HEK293 (cell line): Measurements from ENCODE around the gene LAMA2.

Experiments used
- CTCF ChIA-PET: fragments of 350-600 bp; formaldehyde crosslinking; extraction: SDS; loops from one replicate; lab custom pipeline; 2021; ENCODE audit warnings: antibody characterized with exemption; lab: Yijun Ruan, JAX
- POLR2A ChIA-PET: fragments of 300-600 bp; formaldehyde crosslinking; extraction: SDS; loops from one replicate; lab custom pipeline; 2020; ENCODE audit warnings: antibody characterized with exemption, inconsistent platforms; lab: Yijun Ruan, JAX
- H3K27ac ChIP-seq: fragments of 200-500 bp; sonication (Bioruptor generic); 2 replicates; pipeline ENCODE4 v1.5.1; 2014; ENCODE audit warnings: low read depth, low read length, control low read depth, inconsistent platforms; ENCODE audit errors: extremely low read depth
- H3K36me3 ChIP-seq, 2 experiments: fragments of 200-500 bp in 1 of 2; sonication (Bioruptor generic) in 1 of 2; 1 replicate in 1 of 2; 2 replicates in 1 of 2; pipeline ENCODE4 v1.5.1; 2014 to 2017; ENCODE audit warnings: inconsistent platforms in 2 of 2, low read length in 2 of 2; ENCODE audit not compliant: control insufficient read depth in 2 of 2, insufficient read depth in 1 of 2
- H3K4me1 ChIP-seq: fragments of 200-500 bp; sonication (Bioruptor generic); 2 replicates; pipeline ENCODE4 v1.5.1; 2014; ENCODE audit warnings: mild to moderate bottlenecking, low read length, inconsistent platforms; ENCODE audit not compliant: control insufficient read depth, insufficient read depth
- H3K4me3 ChIP-seq: 2 replicates; pipeline ENCODE4 v1.5.1; 2011; ENCODE audit warnings: low read depth, mild to moderate bottlenecking, control low read depth, low read length, moderate library complexity
- H3K9me3 ChIP-seq: fragments of 200-500 bp; sonication (Bioruptor generic); 2 replicates; pipeline ENCODE4 v1.5.1; 2014; ENCODE audit warnings: low read depth, low read length, inconsistent platforms; ENCODE audit not compliant: control insufficient read depth, insufficient read depth
- FEZF1 ChIP-seq: fragments of 450-650 bp; formaldehyde crosslinking; IDR thresholded peaks from 2 replicates; pipeline ENCODE4 v1.5.1; 2016; ENCODE audit warnings: missing biosample characterization, missing genetic modification characterization
- GLIS1 ChIP-seq: fragments of 450-650 bp; formaldehyde crosslinking; IDR thresholded peaks from 2 replicates; pipeline ENCODE4 v1.5.1; 2016; ENCODE audit warnings: missing biosample characterization, missing genetic modification characterization
- KLF1 ChIP-seq: fragments of 450-650 bp; formaldehyde crosslinking; IDR thresholded peaks from 2 replicates; pipeline ENCODE4 v1.5.1; 2016; ENCODE audit warnings: missing biosample characterization, missing genetic modification characterization
- MZF1 ChIP-seq: fragments of 450-650 bp; formaldehyde crosslinking; IDR thresholded peaks from 2 replicates; pipeline ENCODE4 v1.5.1; 2017; ENCODE audit warnings: missing biosample characterization, missing genetic modification characterization, borderline replicate concordance
- ZNF214 ChIP-seq: fragments of 450-650 bp; formaldehyde crosslinking; IDR thresholded peaks from 2 replicates; pipeline ENCODE4 v1.5.1; 2017; ENCODE audit warnings: missing biosample characterization, mild to moderate bottlenecking, missing genetic modification characterization, borderline replicate concordance
- ZNF221 ChIP-seq: fragments of 450-650 bp; formaldehyde crosslinking; IDR thresholded peaks from 2 replicates; pipeline ENCODE4 v1.5.1; 2017; ENCODE audit warnings: missing biosample characterization, missing genetic modification characterization, borderline replicate concordance
- ZNF266 ChIP-seq: fragments of 450-650 bp; formaldehyde crosslinking; IDR thresholded peaks from 2 replicates; pipeline ENCODE4 v1.5.1; 2016; ENCODE audit warnings: missing biosample characterization, missing genetic modification characterization, low read depth
- ZNF37A ChIP-seq: fragments of 450-650 bp; IDR thresholded peaks from 2 replicates; pipeline ENCODE4 v1.5.1; 2018; ENCODE audit warnings: missing biosample characterization, missing genetic modification characterization
- ZNF426 ChIP-seq: fragments of 450-650 bp; formaldehyde crosslinking; IDR thresholded peaks from 2 replicates; pipeline ENCODE4 v1.5.1; 2017; ENCODE audit warnings: missing biosample characterization, missing genetic modification characterization, mild to moderate bottlenecking, inconsistent platforms, moderate library complexity
- ZNF558 ChIP-seq: fragments of 450-650 bp; formaldehyde crosslinking; IDR thresholded peaks from 2 replicates; pipeline ENCODE4 v1.5.1; 2016; ENCODE audit warnings: missing biosample characterization, missing genetic modification characterization
- ZNF585B ChIP-seq: fragments of 450-650 bp; formaldehyde crosslinking; IDR thresholded peaks from 2 replicates; pipeline ENCODE4 v1.5.1; 2016; ENCODE audit warnings: missing biosample characterization, missing genetic modification characterization
- ZNF600 ChIP-seq: fragments of 450-650 bp; formaldehyde crosslinking; IDR thresholded peaks from 2 replicates; pipeline ENCODE4 v1.5.1; 2016; ENCODE audit warnings: missing biosample characterization, missing genetic modification characterization
- ZNF830 ChIP-seq: fragments of 450-650 bp; IDR thresholded peaks from 2 replicates; pipeline ENCODE4 v1.5.0; 2018; ENCODE audit warnings: missing biosample characterization, missing genetic modification characterization, low read depth, mild to moderate bottlenecking, moderate library complexity
- TF ChIP-seq, protein P1 (sequence below): fragments of 450-650 bp; formaldehyde crosslinking; IDR thresholded peaks from 2 replicates; pipeline ENCODE4 v1.5.1; 2017; ENCODE audit warnings: missing biosample characterization, mild to moderate bottlenecking, missing genetic modification characterization, moderate library complexity
- TF ChIP-seq, protein P2 (sequence below): fragments of 450-650 bp; formaldehyde crosslinking; IDR thresholded peaks from 2 replicates; pipeline ENCODE4 v1.5.1; 2016; ENCODE audit warnings: missing biosample characterization, missing genetic modification characterization
- TF ChIP-seq, protein P3 (sequence below): fragments of 450-650 bp; formaldehyde crosslinking; conservative IDR thresholded peaks from 2 replicates; pipeline ENCODE4 v1.5.1; 2016; ENCODE audit warnings: low read depth, missing biosample characterization, missing genetic modification characterization
- TF ChIP-seq, protein P4 (sequence below): fragments of 450-650 bp; formaldehyde crosslinking; IDR thresholded peaks from 2 replicates; pipeline ENCODE4 v1.5.1; 2016; ENCODE audit warnings: missing biosample characterization, missing genetic modification characterization

LAMA2 gene

DNA sequence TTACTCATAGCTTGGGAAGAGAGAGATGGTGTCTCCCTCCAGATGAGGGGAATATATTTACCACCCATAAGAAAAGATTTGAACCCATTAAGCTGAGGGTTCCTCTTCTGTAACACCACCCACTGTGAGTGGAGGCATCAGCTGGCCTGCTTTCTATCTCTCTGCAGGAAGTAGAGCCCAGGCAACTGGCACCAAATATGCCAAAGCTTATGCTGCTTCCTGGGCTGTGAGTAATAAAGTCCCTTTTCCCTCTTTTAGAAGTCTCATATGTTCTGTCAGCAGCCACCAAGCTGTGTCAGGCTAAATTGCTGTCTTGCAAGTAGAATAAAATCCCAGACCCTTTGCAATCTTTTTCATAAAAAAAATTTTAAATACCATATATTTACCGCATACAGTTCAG is 241.4 kb downstream of the LAMA2 start:
- H3K9me3 ChIP-seq: no peaks in the 10 kb centered on the region
- H3K4me1 ChIP-seq: no peaks in the 10 kb centered on the region
- no peak overlapping the region for H3K4me3 ChIP-seq
- POLR2A ChIA-PET: no interaction called here
- CTCF ChIA-PET: interaction anchor here (0.6 kb wide), 2 partner anchors 11 to 1125 kb away, joined by 3 to 4 read pairs; no protein-coding TSS in a partner anchor
- TF ChIP-seq, protein P1, sequence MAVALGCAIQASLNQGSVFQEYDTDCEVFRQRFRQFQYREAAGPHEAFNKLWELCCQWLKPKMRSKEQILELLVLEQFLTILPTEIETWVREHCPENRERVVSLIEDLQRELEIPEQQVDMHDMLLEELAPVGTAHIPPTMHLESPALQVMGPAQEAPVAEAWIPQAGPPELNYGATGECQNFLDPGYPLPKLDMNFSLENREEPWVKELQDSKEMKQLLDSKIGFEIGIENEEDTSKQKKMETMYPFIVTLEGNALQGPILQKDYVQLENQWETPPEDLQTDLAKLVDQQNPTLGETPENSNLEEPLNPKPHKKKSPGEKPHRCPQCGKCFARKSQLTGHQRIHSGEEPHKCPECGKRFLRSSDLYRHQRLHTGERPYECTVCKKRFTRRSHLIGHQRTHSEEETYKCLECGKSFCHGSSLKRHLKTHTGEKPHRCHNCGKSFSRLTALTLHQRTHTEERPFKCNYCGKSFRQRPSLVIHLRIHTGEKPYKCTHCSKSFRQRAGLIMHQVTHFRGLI (tag by site-specific recombination): no peak
- TF ChIP-seq ZNF37A (tag by site-specific recombination) (no peak), ZNF214 (tag by site-specific recombination) (no peak), ZNF585B (tag by site-specific recombination) (no peak), ZNF266 (tag by site-specific recombination) (0 out of 2 replicates have a peak, but pooled peaks have one; percentile 12), ZNF558 (tag by site-specific recombination) (no peak)
- H3K36me3 ChIP-seq: no peaks in the 10 kb centered on the region
- no peak overlapping the region for H3K27ac ChIP-seq

DNA sequence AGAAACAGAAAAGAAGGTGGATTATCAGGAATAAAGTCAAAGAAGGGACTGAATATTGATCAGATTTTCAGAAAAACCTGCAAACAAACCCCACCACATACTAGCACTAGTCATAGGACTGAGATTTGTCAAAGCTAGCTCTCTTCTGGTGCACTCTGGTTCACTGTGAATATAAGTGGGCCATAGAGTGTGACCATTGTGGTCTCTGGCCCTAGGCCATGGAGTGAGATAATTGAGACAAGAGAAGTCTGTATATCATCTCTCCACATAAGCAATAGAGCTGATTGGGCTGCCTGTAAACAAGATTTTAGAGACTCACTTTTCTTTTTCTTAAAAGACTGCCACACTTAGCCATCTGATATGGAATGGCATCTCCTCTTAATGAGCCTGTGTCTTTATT is 247.2 kb downstream of the LAMA2 start:
- no peaks in the 10 kb centered on the region for H3K36me3 ChIP-seq
- TF ChIP-seq ZNF830 (tag by site-specific recombination) (no peak), ZNF426 (tag by site-specific recombination) (no peak), FEZF1 (tag by site-specific recombination) (no peak), ZNF221 (tag by site-specific recombination) (no peak), KLF1 (tag by site-specific recombination) (no peak)
- TF ChIP-seq, all 188 proteins: peak for 0
- Histone ChIP-seq H3K9me3 (no peaks in the 10 kb centered on the region), H3K4me3 (no peak overlapping the region), H3K4me1 (no peaks in the 10 kb centered on the region), H3K27ac (no peak overlapping the region)
- ChIA-PET CTCF (interaction anchor here (0.6 to 0.7 kb wide), 2 partner anchors 30 to 123 kb away, joined by 3 read pairs; no protein-coding TSS in a partner anchor), POLR2A (no interaction called here)

DNA sequence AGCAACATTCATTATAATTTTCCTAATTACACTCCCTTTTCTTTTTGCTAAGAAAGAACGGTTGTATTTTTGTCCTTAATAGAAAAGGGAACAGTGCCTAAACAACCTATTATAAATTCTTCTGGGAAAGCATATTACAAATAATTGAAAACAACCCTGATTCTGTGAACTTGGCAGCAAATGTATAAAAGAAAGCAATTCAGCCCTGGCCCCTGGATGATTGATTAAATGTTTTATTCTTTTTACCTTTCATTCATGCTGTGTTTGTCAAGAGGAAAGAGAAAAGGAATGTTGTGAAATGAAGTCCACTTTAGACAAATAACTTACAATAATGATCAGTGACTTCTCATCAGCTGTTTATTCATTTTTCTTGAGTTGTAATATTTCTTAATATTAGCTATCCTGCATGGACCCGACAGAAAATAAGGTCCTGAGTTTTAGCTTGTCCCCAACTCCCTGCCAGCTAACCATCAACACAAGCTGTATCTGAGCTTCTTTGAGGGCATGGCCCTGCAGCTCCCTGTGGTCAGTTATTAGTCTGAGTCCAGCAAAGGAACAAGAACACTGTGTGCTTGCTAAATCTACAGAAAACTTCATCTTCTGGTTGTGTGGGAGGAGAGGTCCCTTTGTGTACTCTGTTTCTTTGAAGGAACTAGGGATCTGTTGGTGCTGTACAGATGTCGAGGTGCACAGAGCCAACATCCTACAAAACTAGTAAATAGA is 248.2 kb downstream of the LAMA2 start:
- no peaks in the 10 kb centered on the region for H3K9me3 ChIP-seq
- ChIA-PET CTCF (interaction anchor here (0.5 to 0.7 kb wide), 2 partner anchors 121 to 122 kb away, joined by 3 read pairs; no protein-coding TSS in a partner anchor), POLR2A (interaction anchor here (0.6 kb wide), 1 partner anchor 71 kb away, joined by 3 read pairs; no protein-coding TSS in a partner anchor)
- TF ChIP-seq GLIS1 (tag by site-specific recombination): no peak
- TF ChIP-seq, protein P2, sequence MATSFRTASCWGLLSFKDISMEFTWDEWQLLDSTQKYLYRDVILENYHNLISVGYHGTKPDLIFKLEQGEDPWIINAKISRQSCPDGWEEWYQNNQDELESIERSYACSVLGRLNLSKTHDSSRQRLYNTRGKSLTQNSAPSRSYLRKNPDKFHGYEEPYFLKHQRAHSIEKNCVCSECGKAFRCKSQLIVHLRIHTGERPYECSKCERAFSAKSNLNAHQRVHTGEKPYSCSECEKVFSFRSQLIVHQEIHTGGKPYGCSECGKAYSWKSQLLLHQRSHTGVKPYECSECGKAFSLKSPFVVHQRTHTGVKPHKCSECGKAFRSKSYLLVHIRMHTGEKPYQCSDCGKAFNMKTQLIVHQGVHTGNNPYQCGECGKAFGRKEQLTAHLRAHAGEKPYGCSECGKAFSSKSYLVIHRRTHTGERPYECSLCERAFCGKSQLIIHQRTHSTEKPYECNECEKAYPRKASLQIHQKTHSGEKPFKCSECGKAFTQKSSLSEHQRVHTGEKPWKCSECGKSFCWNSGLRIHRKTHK (tag by site-specific recombination): no peak
- no peak for TF ChIP-seq MZF1 (tag by site-specific recombination)
- no peak for TF ChIP-seq ZNF600 (tag by site-specific recombination)
- TF ChIP-seq, protein P3, sequence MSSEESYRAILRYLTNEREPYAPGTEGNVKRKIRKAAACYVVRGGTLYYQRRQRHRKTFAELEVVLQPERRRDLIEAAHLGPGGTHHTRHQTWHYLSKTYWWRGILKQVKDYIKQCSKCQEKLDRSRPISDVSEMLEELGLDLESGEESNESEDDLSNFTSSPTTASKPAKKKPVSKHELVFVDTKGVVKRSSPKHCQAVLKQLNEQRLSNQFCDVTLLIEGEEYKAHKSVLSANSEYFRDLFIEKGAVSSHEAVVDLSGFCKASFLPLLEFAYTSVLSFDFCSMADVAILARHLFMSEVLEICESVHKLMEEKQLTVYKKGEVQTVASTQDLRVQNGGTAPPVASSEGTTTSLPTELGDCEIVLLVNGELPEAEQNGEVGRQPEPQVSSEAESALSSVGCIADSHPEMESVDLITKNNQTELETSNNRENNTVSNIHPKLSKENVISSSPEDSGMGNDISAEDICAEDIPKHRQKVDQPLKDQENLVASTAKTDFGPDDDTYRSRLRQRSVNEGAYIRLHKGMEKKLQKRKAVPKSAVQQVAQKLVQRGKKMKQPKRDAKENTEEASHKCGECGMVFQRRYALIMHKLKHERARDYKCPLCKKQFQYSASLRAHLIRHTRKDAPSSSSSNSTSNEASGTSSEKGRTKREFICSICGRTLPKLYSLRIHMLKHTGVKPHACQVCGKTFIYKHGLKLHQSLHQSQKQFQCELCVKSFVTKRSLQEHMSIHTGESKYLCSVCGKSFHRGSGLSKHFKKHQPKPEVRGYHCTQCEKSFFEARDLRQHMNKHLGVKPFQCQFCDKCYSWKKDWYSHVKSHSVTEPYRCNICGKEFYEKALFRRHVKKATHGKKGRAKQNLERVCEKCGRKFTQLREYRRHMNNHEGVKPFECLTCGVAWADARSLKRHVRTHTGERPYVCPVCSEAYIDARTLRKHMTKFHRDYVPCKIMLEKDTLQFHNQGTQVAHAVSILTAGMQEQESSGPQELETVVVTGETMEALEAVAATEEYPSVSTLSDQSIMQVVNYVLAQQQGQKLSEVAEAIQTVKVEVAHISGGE (tag by site-specific recombination): no peak
- TF ChIP-seq, protein P4, sequence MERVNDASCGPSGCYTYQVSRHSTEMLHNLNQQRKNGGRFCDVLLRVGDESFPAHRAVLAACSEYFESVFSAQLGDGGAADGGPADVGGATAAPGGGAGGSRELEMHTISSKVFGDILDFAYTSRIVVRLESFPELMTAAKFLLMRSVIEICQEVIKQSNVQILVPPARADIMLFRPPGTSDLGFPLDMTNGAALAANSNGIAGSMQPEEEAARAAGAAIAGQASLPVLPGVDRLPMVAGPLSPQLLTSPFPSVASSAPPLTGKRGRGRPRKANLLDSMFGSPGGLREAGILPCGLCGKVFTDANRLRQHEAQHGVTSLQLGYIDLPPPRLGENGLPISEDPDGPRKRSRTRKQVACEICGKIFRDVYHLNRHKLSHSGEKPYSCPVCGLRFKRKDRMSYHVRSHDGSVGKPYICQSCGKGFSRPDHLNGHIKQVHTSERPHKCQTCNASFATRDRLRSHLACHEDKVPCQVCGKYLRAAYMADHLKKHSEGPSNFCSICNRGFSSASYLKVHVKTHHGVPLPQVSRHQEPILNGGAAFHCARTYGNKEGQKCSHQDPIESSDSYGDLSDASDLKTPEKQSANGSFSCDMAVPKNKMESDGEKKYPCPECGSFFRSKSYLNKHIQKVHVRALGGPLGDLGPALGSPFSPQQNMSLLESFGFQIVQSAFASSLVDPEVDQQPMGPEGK (tag by site-specific recombination): no peak
- no peaks in the 10 kb centered on the region for H3K4me1 ChIP-seq
- H3K27ac ChIP-seq: no peak overlapping the region
- no peak overlapping the region for H3K4me3 ChIP-seq
- no peaks in the 10 kb centered on the region for H3K36me3 ChIP-seq
